Subcutaneous abdominal adipose tissue (tissue), 5 donors: ENCODE results near the gene ZNF322.

Source experiments
- H3K27ac ChIP-seq: one replicate; pipeline ENCODE4 v1.7.0; 2013; ENCODE audit warnings: low read depth, mild to moderate bottlenecking, inconsistent platforms, low read length, moderate library complexity
- H3K27me3 ChIP-seq, 5 donors: one replicate each; pipeline ENCODE4 v1.7.0; 2013; ENCODE audit warnings: low read length in 5 of 5, inconsistent platforms in 1 of 5; ENCODE audit not compliant: control insufficient read depth in 5 of 5, insufficient read depth in 4 of 5
- H3K36me3 ChIP-seq, 5 donors: one replicate each; pipeline ENCODE4 v1.7.0; 2013; ENCODE audit warnings: low read length in 5 of 5; ENCODE audit not compliant: control insufficient read depth in 5 of 5, insufficient read depth in 5 of 5
- H3K4me1 ChIP-seq, 5 donors: one replicate each; pipeline ENCODE4 v1.7.0; 2013; ENCODE audit warnings: low read length in 5 of 5, mild to moderate bottlenecking in 3 of 5, moderate library complexity in 1 of 5; ENCODE audit not compliant: control insufficient read depth in 5 of 5, insufficient read depth in 5 of 5
- H3K4me3 ChIP-seq, 5 donors: one replicate each; pipeline ENCODE4 v1.7.0; 2013; ENCODE audit warnings: low read length in 5 of 5, low read depth in 1 of 5
- H3K9ac ChIP-seq, 5 donors: one replicate each; pipeline ENCODE4 v1.7.0; 2013; ENCODE audit warnings: low read length in 5 of 5, mild to moderate bottlenecking in 4 of 5, moderate library complexity in 3 of 5
- H3K9me3 ChIP-seq, 5 donors: one replicate each; pipeline ENCODE4 v1.7.0; 2013; ENCODE audit warnings: low read length in 5 of 5; ENCODE audit not compliant: control insufficient read depth in 5 of 5
- donor health status: healthy.
- donor health status: healthy.
- donor health status: healthy.
- donor health status: healthy.
- donor health status: healthy.

ZNF322 gene

GRCh38 chr6:26599591-26599990 lies 60.0 kb downstream of the ZNF322 start:
- Histone ChIP-seq H3K9ac (no peak overlapping the region), H3K4me1 (peaks cover 6 to 28% (median 24%) of the 10 kb centered on the region in 5 donors), H3K9me3 (no peaks in the 10 kb centered on the region), H3K27me3 (no peaks in the 10 kb centered on the region), H3K27ac (no peak overlapping the region), H3K36me3 (peaks cover 5 to 25% (median 19%) of the 10 kb centered on the region in 5 donors), H3K4me3 (no peak overlapping the region)

- Histone ChIP-seq H3K27ac (no peak overlapping the region), H3K9me3 (no peaks in the 10 kb centered on the region), H3K4me3 (no peak overlapping the region), H3K27me3 (peaks cover 0 to 1% (median 0%) of the 10 kb centered on the region in 5 donors), H3K4me1 (peaks cover 6 to 28% (median 24%) of the 10 kb centered on the region in 5 donors), H3K9ac (no peak overlapping the region), H3K36me3 (peaks cover 5 to 25% (median 19%) of the 10 kb centered on the region in 5 donors)
Observed at GRCh38 chr6:26599134-26599533, 60.4 kb downstream of the ZNF322 start.

DNA sequence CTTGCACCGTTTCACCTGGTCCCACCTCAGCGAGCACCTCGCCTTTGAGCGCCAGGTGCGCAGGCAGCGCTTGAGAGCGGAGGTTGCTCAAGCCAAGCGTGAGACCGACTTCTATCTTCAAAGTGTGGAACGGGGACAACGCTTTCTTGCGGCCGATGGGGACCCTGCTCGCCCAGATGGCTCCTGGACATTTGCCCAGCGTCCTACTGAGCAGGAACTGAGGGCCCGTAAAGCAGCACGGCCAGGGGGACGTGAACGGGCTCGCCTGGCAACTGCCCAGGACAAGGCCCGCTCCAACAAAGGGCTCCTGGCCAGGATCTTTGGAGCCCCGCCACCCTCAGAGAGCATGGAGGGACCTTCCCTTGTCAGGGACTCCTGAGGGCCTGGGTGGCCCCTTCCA lies 61.3 kb downstream of the ZNF322 start:
- Histone ChIP-seq H3K4me3 (peak overlapping the region in 3 of 5 donors; percentile 97 to 100 (median 100)), H3K27ac (no peak overlapping the region), H3K27me3 (peaks cover 0 to 9% (median 4%) of the 10 kb centered on the region in 5 donors), H3K36me3 (peaks cover 5 to 25% (median 19%) of the 10 kb centered on the region in 5 donors), H3K9ac (peak overlapping the region in 1 of 5 donors; percentile 14), H3K4me1 (peaks cover 6 to 28% (median 24%) of the 10 kb centered on the region in 5 donors), H3K9me3 (no peaks in the 10 kb centered on the region)

- Histone ChIP-seq H3K36me3 (peaks cover 5 to 25% (median 19%) of the 10 kb centered on the region in 5 donors), H3K4me1 (peaks cover 6 to 28% (median 24%) of the 10 kb centered on the region in 5 donors), H3K4me3 (peak overlapping the region; percentile 97 to 100 (median 99)), H3K9ac (peak overlapping the region; percentile 87 to 99 (median 99)), H3K27me3 (peaks cover 0 to 11% (median 5%) of the 10 kb centered on the region in 5 donors), H3K27ac (peak overlapping the region; percentile 87), H3K9me3 (no peaks in the 10 kb centered on the region)
Observed at GRCh38 chr6:26597821-26598220, 61.7 kb downstream of the ZNF322 start.

DNA sequence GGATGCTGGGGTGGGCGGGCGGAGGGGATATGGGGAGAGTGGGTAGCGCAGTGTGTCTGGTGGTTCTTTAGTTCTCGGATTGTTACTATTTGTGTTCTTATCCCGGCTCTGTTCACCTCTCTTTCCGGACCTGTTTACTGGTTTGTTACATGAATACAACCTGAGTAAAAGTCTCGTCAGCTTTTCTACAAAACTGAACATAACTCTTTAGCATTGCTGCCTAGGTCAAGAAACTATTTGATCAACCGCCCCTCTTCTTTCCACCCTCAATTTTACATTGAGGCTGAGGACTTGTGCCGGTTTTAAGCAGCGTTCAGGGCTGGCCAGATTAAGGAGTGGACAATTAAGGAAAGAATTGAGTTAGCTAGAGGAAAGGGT lies 62.2 kb downstream of the ZNF322 start:
- H3K27ac ChIP-seq: peak overlapping the region; percentile 87
- peaks cover 6 to 28% (median 24%) of the 10 kb centered on the region in 5 donors for H3K4me1 ChIP-seq
- peaks cover 0 to 14% (median 9%) of the 10 kb centered on the region in 5 donors for H3K27me3 ChIP-seq
- H3K36me3 ChIP-seq: peaks cover 5 to 25% (median 19%) of the 10 kb centered on the region in 5 donors
- H3K4me3 ChIP-seq: peak overlapping the region; percentile 97 to 100 (median 99)
- H3K9ac ChIP-seq: peak overlapping the region; percentile 87 to 99 (median 99)
- no peaks in the 10 kb centered on the region for H3K9me3 ChIP-seq

DNA sequence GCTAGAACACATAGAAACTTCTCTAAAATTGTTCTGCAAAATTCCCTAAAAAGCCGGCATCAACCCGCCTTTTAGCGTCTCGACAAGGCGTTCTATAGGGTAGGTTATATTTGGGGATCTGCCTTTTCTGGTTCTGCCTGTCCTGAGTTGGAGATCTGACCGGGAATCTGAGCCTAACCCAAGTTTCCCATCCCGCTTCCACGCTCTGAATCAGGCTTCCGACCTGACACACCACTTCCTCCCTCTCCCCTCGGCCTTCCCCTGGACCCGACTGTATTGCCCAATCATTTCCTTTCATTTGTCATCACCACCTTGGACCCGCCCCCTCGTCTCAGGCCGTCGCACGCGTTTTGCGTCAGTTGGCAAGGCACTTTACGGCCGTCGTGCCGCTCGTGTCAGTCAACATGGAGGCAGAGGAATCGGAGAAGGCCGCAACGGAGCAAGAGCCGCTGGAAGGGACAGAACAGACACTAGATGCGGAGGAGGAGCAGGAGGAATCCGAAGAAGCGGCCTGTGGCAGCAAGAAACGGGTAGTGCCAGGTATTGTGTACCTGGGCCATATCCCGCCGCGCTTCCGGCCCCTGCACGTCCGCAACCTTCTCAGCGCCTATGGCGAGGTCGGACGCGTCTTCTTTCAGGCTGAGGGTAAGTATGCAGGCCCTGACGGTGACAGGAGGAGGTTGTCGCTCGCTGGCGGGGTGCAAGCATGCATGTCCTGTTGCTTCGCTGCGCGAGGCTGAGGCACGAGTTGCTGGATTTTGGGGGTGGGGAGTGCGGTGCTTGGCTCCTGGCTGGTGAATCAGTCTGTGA lies 62.8 kb downstream of the ZNF322 start, which contains the start of gene ABT1:
Gene ABT1 (plus strand): TSS at position 375 of the 810 bp plus-strand sequence. CDS start 30 bp downstream, at position 405.
- Histone ChIP-seq H3K36me3 (peaks cover 5 to 25% (median 19%) of the 10 kb centered on the region in 5 donors), H3K27me3 (peaks cover 0 to 18% (median 12%) of the 10 kb centered on the region in 5 donors), H3K9me3 (no peaks in the 10 kb centered on the region), H3K27ac (peak within 1 kb of the TSS; percentile 87), H3K9ac (peak within 1 kb of the TSS; percentile 87 to 99 (median 99)), H3K4me1 (peaks cover 6 to 28% (median 24%) of the 10 kb centered on the region in 5 donors), H3K4me3 (peak within 1 kb of the TSS; percentile 97 to 100 (median 99))

- H3K27me3 ChIP-seq: peaks cover 0 to 20% (median 12%) of the 10 kb centered on the region in 5 donors
- H3K27ac ChIP-seq: peak overlapping the region; percentile 87
- H3K9ac ChIP-seq: peak overlapping the region; percentile 48 to 71 (median 59)
- H3K9me3 ChIP-seq: no peaks in the 10 kb centered on the region
- H3K36me3 ChIP-seq: peaks cover 3 to 25% (median 19%) of the 10 kb centered on the region in 5 donors
- H3K4me3 ChIP-seq: peak overlapping the region; percentile 50 to 100 (median 97)
- peaks cover 6 to 28% (median 24%) of the 10 kb centered on the region in 5 donors for H3K4me1 ChIP-seq
Observed at GRCh38 chr6:26595669-26596269, 63.8 kb downstream of the ZNF322 start.

- H3K9ac ChIP-seq: peak overlapping the region in 4 of 5 donors; percentile 48 to 71 (median 61)
- peaks cover 0 to 21% (median 19%) of the 10 kb centered on the region in 5 donors for H3K36me3 ChIP-seq
- no peaks in the 10 kb centered on the region for H3K9me3 ChIP-seq
- H3K4me1 ChIP-seq: peaks cover 6 to 28% (median 24%) of the 10 kb centered on the region in 5 donors
- H3K27ac ChIP-seq: peak overlapping the region; percentile 87
- peaks cover 0 to 20% (median 12%) of the 10 kb centered on the region in 5 donors for H3K27me3 ChIP-seq
- peak overlapping the region; percentile 50 to 100 (median 97) for H3K4me3 ChIP-seq
Observed at GRCh38 chr6:26594730-26595632, 64.6 kb downstream of the ZNF322 start.

DNA sequence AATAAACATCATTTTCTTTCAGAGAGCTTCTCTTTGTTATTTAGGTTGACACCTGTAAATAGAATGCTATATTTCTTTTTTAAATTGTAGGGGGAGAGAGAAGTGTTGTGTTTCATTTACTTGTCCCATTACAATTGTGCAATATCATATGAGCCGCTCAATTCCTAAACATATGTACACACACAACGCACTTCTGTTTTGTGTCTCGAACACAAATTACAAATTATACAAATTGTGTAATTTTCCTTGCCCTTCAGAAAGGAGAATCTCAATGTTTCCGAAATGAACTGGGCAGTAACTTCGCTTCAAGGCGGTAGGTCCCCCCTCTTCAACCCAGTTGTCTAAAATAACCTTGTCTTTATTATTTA lies 65.4 kb downstream of the ZNF322 start:
- Histone ChIP-seq H3K9ac (no peak overlapping the region), H3K9me3 (no peaks in the 10 kb centered on the region), H3K27me3 (peaks cover 0 to 20% (median 12%) of the 10 kb centered on the region in 5 donors), H3K36me3 (peaks cover 0 to 13% (median 12%) of the 10 kb centered on the region in 5 donors), H3K27ac (no peak overlapping the region), H3K4me3 (no peak overlapping the region), H3K4me1 (peaks cover 6 to 28% (median 24%) of the 10 kb centered on the region in 5 donors)
